Measurements from ENCODE around the gene OTOP1. TPM values are rescaled to one million over a fixed set of nuclear protein-coding genes. Genes with fewer than 3 reads are reported as not detected.
"Not testable (repeated sequence)": the region's sequence is repeated elsewhere in the genome, so short reads cannot be mapped to it uniquely, and the experiment has no call there.

The OTOP1 gene
- total RNA-seq (not detected), polyA plus RNA-seq (not detected)
- long read RNA-seq, donor 1 = 0 reads
- long read RNA-seq, donor 2 = 0 reads
- long read RNA-seq, donor 3 = 0 reads
- long read RNA-seq, donor 4 = 0 reads

GRCh38 chr4:4226606-4227438, at the start of gene OTOP1:
OTOP1 (minus strand) TSS chr4:4226929; CDS start chr4:4226864, 65 bp downstream.
- Histone ChIP-seq H3K9me3 (ENCODE audit: control insufficient read depth, low read length) (no peaks in the 10 kb centered on the region), H3K4me3 (ENCODE audit: low read length) (no peak within 1 kb of the TSS), H3K4me1 (ENCODE audit: control insufficient read depth, insufficient read depth, low read length) (no peaks in the 10 kb centered on the region), H3K27me3 (ENCODE audit: control insufficient read depth, insufficient read depth) (no peaks in the 10 kb centered on the region), H3K27ac (ENCODE audit: low read length) (no peak within 1 kb of the TSS)
- intact Hi-C loops (cut with DNase I) = no loop called here
- WGBS = 8% methylated on average over 82 of the region's 82 CpGs
- ATAC-seq = no peak
- peak in 1 of 3 donors; percentile 51 for DNase-seq

DNA sequence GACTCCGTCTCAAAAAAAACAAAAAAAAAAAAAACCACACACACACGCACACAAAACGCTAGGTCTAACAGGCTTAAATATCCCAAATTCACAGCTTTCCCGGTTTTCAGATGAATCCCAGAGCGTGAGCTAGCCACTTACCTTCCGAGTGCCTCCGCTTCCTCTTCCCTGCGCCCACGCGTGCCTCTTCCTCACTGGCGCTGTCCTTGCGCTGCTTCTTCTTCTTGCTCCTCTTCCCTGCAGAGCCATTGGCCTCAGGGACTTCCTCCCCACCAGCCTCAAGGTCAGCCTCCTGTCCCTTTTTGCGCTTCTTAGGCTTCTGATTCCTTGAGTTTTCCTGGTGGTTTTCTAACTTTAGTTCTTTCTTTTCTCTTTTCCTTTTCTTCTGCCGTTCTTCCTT, 47.5 kb upstream of the OTOP1 start:
- Histone ChIP-seq H3K27me3 (ENCODE audit: control insufficient read depth, insufficient read depth) (no peaks in the 10 kb centered on the region), H3K9me3 (ENCODE audit: control insufficient read depth, low read length) (no peaks in the 10 kb centered on the region), H3K4me1 (ENCODE audit: control insufficient read depth, insufficient read depth, low read length) (no peaks in the 10 kb centered on the region), H3K27ac (ENCODE audit: low read length) (no peak overlapping the region), H3K4me3 (ENCODE audit: low read length) (no peak overlapping the region)
- no peak for ATAC-seq
- DNase-seq = no peak
- intact Hi-C loops (cut with DNase I) = no loop called here
- WGBS = 94% methylated on average over 14 of the region's 14 CpGs

GRCh38 chr4:4271912-4272311, 45.2 kb upstream of the OTOP1 start:
- no peak overlapping the region for H3K27ac ChIP-seq (ENCODE audit: low read length)
- no peaks in the 10 kb centered on the region for H3K4me1 ChIP-seq (ENCODE audit: control insufficient read depth, insufficient read depth, low read length)
- peak in 1 of 2 donors; percentile 41 for ATAC-seq

GRCh38 chr4:4270529-4270928, 43.8 kb upstream of the OTOP1 start:
- WGBS = 77% methylated on average over 4 of the region's 4 CpGs
- H3K4me3 ChIP-seq (ENCODE audit: low read length) = no peak overlapping the region
- intact Hi-C loops (cut with DNase I) = no loop called here
- ATAC-seq = no peak
- DNase-seq = no peak
- no peaks in the 10 kb centered on the region for H3K9me3 ChIP-seq (ENCODE audit: control insufficient read depth, low read length)
- H3K27ac ChIP-seq (ENCODE audit: low read length) = no peak overlapping the region
- H3K27me3 ChIP-seq (ENCODE audit: control insufficient read depth, insufficient read depth) = no peaks in the 10 kb centered on the region
- H3K4me1 ChIP-seq (ENCODE audit: control insufficient read depth, insufficient read depth, low read length) = no peaks in the 10 kb centered on the region

More at GRCh38 chr4:4271912-4272311, 45.2 kb upstream of the OTOP1 start:
- 77% methylated on average over 10 of the region's 10 CpGs for WGBS
- H3K27me3 ChIP-seq (ENCODE audit: control insufficient read depth, insufficient read depth) = no peaks in the 10 kb centered on the region
- no peak overlapping the region for H3K4me3 ChIP-seq (ENCODE audit: low read length)
- intact Hi-C loops (cut with DNase I) = no loop called here
- H3K9me3 ChIP-seq (ENCODE audit: control insufficient read depth, low read length) = no peaks in the 10 kb centered on the region
- DNase-seq = peak in 2 of 3 donors; percentile 30 to 52

DNA sequence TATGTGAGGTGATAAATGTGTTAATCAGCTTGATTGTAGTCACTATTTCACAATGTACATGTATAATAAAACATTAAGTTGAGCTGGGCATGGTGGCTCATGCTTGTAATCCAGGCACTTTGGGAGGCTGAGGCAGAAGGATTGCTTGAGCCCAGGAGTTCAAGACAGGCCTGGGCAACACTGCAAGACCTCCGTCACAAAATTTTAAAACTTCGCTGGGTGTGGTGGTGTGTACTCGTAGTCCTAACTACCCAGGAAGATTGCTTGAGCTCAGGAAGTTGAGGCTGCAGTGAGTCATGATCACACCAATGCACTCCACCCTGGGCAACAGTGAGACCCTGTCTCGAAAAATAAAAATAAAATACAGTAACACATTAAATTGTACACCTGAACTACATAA, 43.1 kb upstream of the OTOP1 start:
- H3K27ac ChIP-seq (ENCODE audit: low read length) = no peak overlapping the region
- H3K9me3 ChIP-seq (ENCODE audit: control insufficient read depth, low read length) = no peaks in the 10 kb centered on the region
- peak; percentile 65 to 88 for ATAC-seq
- H3K27me3 ChIP-seq (ENCODE audit: control insufficient read depth, insufficient read depth) = no peaks in the 10 kb centered on the region
- no peak overlapping the region for H3K4me3 ChIP-seq (ENCODE audit: low read length)
- H3K4me1 ChIP-seq (ENCODE audit: control insufficient read depth, insufficient read depth, low read length) = no peaks in the 10 kb centered on the region
- intact Hi-C loops (cut with DNase I) = no loop called here
- WGBS = 83% methylated on average over 4 of the region's 4 CpGs
- DNase-seq = no peak

DNA sequence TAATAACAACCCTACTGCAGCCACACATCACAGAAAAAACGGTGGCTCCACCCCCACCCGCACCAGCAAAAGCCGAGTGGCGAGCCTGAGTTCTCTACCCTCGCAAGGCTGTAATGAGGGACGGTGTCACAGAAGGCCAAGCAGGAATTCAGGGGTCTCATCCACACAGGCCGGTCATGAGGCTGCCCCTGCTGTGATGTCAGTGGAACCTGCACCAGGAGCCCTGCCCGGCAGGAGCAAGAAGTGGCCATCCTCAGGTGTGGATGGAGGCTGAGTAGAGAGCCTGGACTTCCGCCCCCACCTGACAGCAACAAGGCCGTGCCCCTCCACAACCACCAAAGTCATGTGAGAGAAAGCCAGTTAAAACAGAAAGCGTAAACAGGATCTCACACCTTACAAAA, 42.6 kb upstream of the OTOP1 start:
- no peaks in the 10 kb centered on the region for H3K4me1 ChIP-seq (ENCODE audit: control insufficient read depth, insufficient read depth, low read length)
- intact Hi-C loops (cut with DNase I) = no loop called here
- ATAC-seq (peak; percentile 17 to 32), DNase-seq (peak in 1 of 3 donors; percentile 36)
- 93% methylated on average over 11 of the region's 11 CpGs for WGBS
- H3K4me3 ChIP-seq (ENCODE audit: low read length) = no peak overlapping the region
- no peaks in the 10 kb centered on the region for H3K27me3 ChIP-seq (ENCODE audit: control insufficient read depth, insufficient read depth)
- H3K27ac ChIP-seq (ENCODE audit: low read length) = peak overlapping the region; percentile 38
- no peaks in the 10 kb centered on the region for H3K9me3 ChIP-seq (ENCODE audit: control insufficient read depth, low read length)

DNA sequence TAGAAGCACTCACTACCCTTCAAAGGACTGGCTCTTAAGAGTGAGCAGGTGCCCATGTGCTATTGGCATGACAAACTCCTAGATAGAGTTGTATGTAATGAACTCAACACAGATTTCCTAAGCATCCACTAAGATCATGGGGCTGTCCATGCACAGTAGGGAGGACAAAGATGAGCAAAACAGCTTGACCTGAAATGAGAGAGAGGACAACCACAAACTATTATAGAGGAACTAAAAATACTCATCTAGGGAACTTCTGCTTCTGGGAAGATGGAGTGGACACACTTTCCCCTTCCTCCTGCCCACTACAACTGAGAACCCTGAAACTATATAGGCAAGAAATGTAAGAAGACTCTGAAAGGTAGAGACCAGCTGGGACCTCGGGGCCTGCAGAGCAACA, 42.0 kb upstream of the OTOP1 start:
- Histone ChIP-seq H3K4me1 (ENCODE audit: control insufficient read depth, insufficient read depth, low read length) (no peaks in the 10 kb centered on the region), H3K27ac (ENCODE audit: low read length) (no peak overlapping the region), H3K27me3 (ENCODE audit: control insufficient read depth, insufficient read depth) (no peaks in the 10 kb centered on the region), H3K9me3 (ENCODE audit: control insufficient read depth, low read length) (no peaks in the 10 kb centered on the region), H3K4me3 (ENCODE audit: low read length) (no peak overlapping the region)
- ATAC-seq = no peak
- WGBS = 95% methylated on average over 1 of the region's 1 CpG
- no peak for DNase-seq
- intact Hi-C loops (cut with DNase I) = no loop called here

DNA sequence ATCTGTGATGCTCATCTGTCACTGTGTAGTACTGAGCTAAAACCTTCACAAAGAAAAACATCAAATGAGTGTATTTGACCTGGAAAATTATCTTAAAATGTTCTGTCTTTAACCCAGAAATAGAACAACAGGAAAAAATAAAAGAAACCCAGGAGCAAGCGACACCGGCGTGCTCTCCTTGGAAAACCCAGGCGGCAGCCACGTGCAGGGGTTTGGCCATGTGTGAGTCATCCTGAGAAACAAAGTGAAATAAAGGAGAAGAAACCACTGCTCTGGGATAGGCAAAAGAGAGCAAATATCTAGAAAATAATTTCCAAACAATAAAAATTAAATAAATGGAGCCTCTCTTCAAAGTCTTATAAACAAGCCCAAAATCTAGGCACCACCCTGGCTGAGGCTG, 41.3 kb upstream of the OTOP1 start:
- no peaks in the 10 kb centered on the region for H3K27me3 ChIP-seq (ENCODE audit: control insufficient read depth, insufficient read depth)
- ATAC-seq (no peak), DNase-seq (no peak)
- H3K4me3 ChIP-seq (ENCODE audit: low read length) = no peak overlapping the region
- 83% methylated on average over 5 of the region's 5 CpGs for WGBS
- intact Hi-C loops (cut with DNase I) = no loop called here
- no peaks in the 10 kb centered on the region for H3K4me1 ChIP-seq (ENCODE audit: control insufficient read depth, insufficient read depth, low read length)
- H3K27ac ChIP-seq (ENCODE audit: low read length) = no peak overlapping the region
- H3K9me3 ChIP-seq (ENCODE audit: control insufficient read depth, low read length) = no peaks in the 10 kb centered on the region

- H3K4me1 ChIP-seq (ENCODE audit: control insufficient read depth, insufficient read depth, low read length) = no peaks in the 10 kb centered on the region
- intact Hi-C loops (cut with DNase I) = no loop called here
- no peaks in the 10 kb centered on the region for H3K27me3 ChIP-seq (ENCODE audit: control insufficient read depth, insufficient read depth)
- ATAC-seq (peak; percentile 51 to 62), DNase-seq (no peak)
- 67% methylated on average over 6 of the region's 6 CpGs for WGBS
- no peaks in the 10 kb centered on the region for H3K9me3 ChIP-seq (ENCODE audit: control insufficient read depth, low read length)
- H3K27ac ChIP-seq (ENCODE audit: low read length) = no peak overlapping the region
- H3K4me3 ChIP-seq (ENCODE audit: low read length) = no peak overlapping the region
Measured at GRCh38 chr4:4260185-4260751, 33.5 kb upstream of the OTOP1 start.

GRCh38 chr4:4259484-4260100, 32.9 kb upstream of the OTOP1 start:
- Histone ChIP-seq H3K9me3 (ENCODE audit: control insufficient read depth, low read length) (no peaks in the 10 kb centered on the region), H3K4me3 (ENCODE audit: low read length) (no peak overlapping the region), H3K27me3 (ENCODE audit: control insufficient read depth, insufficient read depth) (no peaks in the 10 kb centered on the region), H3K27ac (ENCODE audit: low read length) (no peak overlapping the region), H3K4me1 (ENCODE audit: control insufficient read depth, insufficient read depth, low read length) (no peaks in the 10 kb centered on the region)
- intact Hi-C loops (cut with DNase I) = loop anchor here in 1 of 4 donors (5.0 kb wide), 1 partner anchor 78 kb away; no protein-coding TSS in a partner anchor
- DNase-seq = no peak
- peak in 1 of 2 donors; percentile 29 for ATAC-seq
- 40% methylated on average over 9 of the region's 9 CpGs for WGBS

DNA sequence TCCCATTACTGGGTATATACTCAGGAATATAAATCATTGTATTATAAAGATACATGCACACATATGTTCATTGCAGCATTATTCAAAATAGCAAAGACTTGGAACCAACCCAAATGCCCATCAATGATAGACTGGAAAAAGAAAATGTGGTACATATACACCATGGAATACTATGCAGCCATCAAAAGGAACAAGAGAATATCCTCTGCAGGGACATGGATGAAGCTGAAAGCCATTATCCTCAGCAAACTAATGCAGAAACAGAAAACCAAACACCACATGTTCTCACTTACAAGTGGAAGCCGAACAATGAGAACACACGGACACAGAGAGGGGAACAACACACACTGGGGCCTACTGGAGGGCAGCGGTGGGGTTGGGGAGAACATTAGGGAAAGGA, 31.0 kb upstream of the OTOP1 start:
- intact Hi-C loops (cut with DNase I) = loop anchor here in 1 of 4 donors (5.0 kb wide), 1 partner anchor 80 kb away; no protein-coding TSS in a partner anchor
- not testable (repeated sequence) for H3K27ac ChIP-seq (ENCODE audit: low read length); ATAC-seq; H3K4me1 ChIP-seq (ENCODE audit: control insufficient read depth, insufficient read depth, low read length); H3K27me3 ChIP-seq (ENCODE audit: control insufficient read depth, insufficient read depth); DNase-seq; H3K4me3 ChIP-seq (ENCODE audit: low read length); H3K9me3 ChIP-seq (ENCODE audit: control insufficient read depth, low read length)
- WGBS = 77% methylated on average over 3 of the region's 3 CpGs
